ENCODE results near the gene APOBEC3H.

Gene APOBEC3H

GRCh38 chr22:39135092-39135896, 38.2 kb downstream of the APOBEC3H start:
- DNase-seq (ENCODE audit: low read depth in 2 of 2), result no peak

GRCh38 chr22:39136317-39136716, 39.3 kb downstream of the APOBEC3H start:
- DNase-seq (ENCODE audit: low read depth in 2 of 2), result no peak

- DNase-seq (ENCODE audit: low read depth in 2 of 2), result no peak
Observed at GRCh38 chr22:39138357-39138997, 41.4 kb downstream of the APOBEC3H start.

GRCh38 chr22:39139933-39140332, 42.9 kb downstream of the APOBEC3H start:
- DNase-seq (ENCODE audit: low read depth in 2 of 2), result no peak

GRCh38 chr22:39142088-39142680, 45.1 kb downstream of the APOBEC3H start:
- no peak for DNase-seq (ENCODE audit: low read depth in 2 of 2)

- DNase-seq (ENCODE audit: low read depth in 2 of 2), result peak; percentile 26 to 56
Observed at GRCh38 chr22:39144101-39144767, 47.2 kb downstream of the APOBEC3H start.

- no peak for DNase-seq (ENCODE audit: low read depth in 2 of 2)
Observed at GRCh38 chr22:39146256-39147101, 49.4 kb downstream of the APOBEC3H start.

GRCh38 chr22:39147335-39148025, 50.4 kb downstream of the APOBEC3H start:
- DNase-seq (ENCODE audit: low read depth in 2 of 2), result no peak

GRCh38 chr22:39148026-39148726, 51.1 kb downstream of the APOBEC3H start:
- no peak for DNase-seq (ENCODE audit: low read depth in 2 of 2)

- DNase-seq (ENCODE audit: low read depth in 2 of 2), result peak; percentile 44 to 69
Observed at GRCh38 chr22:39148727-39149535, 51.9 kb downstream of the APOBEC3H start.

GRCh38 chr22:39149915-39150847, 53.1 kb downstream of the APOBEC3H start:
- DNase-seq (ENCODE audit: low read depth in 2 of 2), result no peak

- DNase-seq (ENCODE audit: low read depth in 2 of 2), result no peak
Observed at GRCh38 chr22:39150848-39151215, 53.8 kb downstream of the APOBEC3H start.

GRCh38 chr22:39151329-39151975, 54.4 kb downstream of the APOBEC3H start:
- no peak for DNase-seq (ENCODE audit: low read depth in 2 of 2)

GRCh38 chr22:39152024-39152510, 55.0 kb downstream of the APOBEC3H start:
- no peak for DNase-seq (ENCODE audit: low read depth in 2 of 2)

GRCh38 chr22:39152511-39153219, 55.6 kb downstream of the APOBEC3H start, which contains the start of gene CBX7:
Gene CBX7, minus strand, starts transcription at chr22:39152680. Its CDS starts 236 bp downstream, at chr22:39152444.
- DNase-seq (ENCODE audit: low read depth in 2 of 2), result peak; percentile 72 to 92

- DNase-seq (ENCODE audit: low read depth in 2 of 2), result no peak
Observed at GRCh38 chr22:39153220-39153717, 56.2 kb downstream of the APOBEC3H start.

Data from stimulated activated CD8-positive, alpha-beta memory T cell treated with anti-CD3 and anti-CD28 coated beads, Interleukin-7, amount 100 ng/mL, for 4 hours (primary cell).